Measurements from ENCODE around the gene ACE. TPM values are rescaled to one million over a fixed set of nuclear protein-coding genes. Genes with fewer than 3 reads are reported as not detected.
A peak's percentile ranks its signal among the peaks of the same experiment; 100 is the strongest.

ACE gene
- total and polyA plus RNA-seq, 8 donors, result 3.1 to 18.3 (median 6.4) TPM

DNA sequence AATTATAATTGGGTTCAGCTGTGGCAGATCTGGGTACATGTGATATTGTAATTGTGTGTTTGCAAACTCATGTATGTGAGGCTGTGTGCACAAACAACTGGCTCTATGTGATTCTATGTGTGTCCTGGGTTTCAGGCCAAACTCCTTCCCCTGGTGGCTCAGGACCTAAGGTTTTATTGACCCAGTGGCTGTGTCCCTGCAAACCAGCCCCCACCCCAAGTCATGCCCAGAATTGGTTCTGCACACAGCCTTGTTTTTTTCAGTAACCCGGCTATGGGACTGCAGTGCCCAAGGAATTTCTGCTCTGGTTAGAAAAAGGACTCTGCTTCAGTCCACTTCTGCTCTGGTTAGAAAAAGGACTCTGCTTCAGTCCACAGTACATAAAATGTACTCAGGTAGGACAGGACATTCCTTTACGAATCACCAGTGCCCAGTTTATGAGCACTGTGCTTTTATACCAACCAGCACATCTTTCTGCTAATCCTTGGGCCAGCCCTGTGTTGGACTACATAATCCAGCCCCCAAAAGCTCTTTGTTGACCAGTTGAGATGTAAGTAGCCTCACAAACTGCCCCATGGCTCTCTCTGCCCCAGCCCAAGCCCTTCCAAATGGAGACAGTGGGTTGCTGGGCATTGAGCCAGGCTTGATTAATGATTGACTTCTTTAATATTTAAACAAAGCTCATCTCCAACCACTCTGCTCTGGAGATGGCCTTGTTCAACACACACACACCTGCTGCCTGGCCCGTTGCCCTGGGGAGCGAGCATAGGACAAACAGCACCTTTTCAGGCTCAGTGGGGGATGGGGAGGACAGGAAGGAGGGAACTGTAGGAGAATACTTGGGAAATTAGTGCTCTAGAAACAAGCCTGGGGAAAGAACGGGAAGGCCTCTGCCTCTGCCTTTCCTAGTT, 43.4 kb downstream of the ACE start:
- 41 to 42% methylated on average over 5 of the region's 5 CpGs for WGBS, 2 donors
- H3K4me3 ChIP-seq, result no peak overlapping the region
- no peaks in the 10 kb centered on the region for H3K27me3 ChIP-seq
- FAIRE-seq (no peak), DNase-seq (peak in 4 of 6 donors; percentile 33 to 73 (median 58)), ATAC-seq (peak in 3 of 4 donors; percentile 64 to 76 (median 67))
- TF ChIP-seq, protein P1, sequence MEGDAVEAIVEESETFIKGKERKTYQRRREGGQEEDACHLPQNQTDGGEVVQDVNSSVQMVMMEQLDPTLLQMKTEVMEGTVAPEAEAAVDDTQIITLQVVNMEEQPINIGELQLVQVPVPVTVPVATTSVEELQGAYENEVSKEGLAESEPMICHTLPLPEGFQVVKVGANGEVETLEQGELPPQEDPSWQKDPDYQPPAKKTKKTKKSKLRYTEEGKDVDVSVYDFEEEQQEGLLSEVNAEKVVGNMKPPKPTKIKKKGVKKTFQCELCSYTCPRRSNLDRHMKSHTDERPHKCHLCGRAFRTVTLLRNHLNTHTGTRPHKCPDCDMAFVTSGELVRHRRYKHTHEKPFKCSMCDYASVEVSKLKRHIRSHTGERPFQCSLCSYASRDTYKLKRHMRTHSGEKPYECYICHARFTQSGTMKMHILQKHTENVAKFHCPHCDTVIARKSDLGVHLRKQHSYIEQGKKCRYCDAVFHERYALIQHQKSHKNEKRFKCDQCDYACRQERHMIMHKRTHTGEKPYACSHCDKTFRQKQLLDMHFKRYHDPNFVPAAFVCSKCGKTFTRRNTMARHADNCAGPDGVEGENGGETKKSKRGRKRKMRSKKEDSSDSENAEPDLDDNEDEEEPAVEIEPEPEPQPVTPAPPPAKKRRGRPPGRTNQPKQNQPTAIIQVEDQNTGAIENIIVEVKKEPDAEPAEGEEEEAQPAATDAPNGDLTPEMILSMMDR (IDR thresholded peaks at IDR 0.05), result no peak
- H3K36me3 ChIP-seq, result no peaks in the 10 kb centered on the region
- no peaks in the 10 kb centered on the region for H3K9me3 ChIP-seq
- intact Hi-C loops (cut with DNase I), result no loop called here
- H3K4me1 ChIP-seq, result no peaks in the 10 kb centered on the region
- no peak overlapping the region for H3K27ac ChIP-seq

DNA sequence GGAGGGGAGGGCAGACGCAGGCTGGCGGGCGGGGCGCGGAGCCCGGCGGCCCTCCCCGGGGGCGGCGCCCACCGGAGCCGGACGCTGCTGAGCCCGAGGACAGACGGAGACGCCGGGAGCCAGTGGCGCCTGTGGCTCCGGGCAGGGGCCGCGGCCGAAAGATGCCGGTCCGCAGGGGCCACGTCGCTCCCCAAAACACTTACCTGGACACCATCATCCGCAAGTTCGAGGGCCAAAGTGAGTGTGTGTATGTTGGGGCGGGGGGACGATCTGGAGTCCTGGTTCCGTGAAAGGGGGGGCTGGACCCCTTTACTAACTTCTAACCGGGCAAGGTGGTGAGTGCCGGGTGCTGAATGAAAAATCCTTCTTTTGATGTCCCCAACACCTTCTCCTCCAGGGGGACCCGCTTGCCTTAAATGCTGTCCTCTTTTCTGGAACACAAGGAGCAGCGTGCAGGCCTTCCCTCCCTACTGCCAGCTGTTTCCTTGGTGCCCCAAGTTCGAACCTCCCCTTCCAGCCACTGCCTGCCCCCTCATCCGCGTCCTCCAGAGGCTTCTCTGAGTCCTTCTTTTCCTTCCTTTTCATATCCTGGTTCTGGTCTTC, 46.5 kb downstream of the ACE start, which contains the start of gene KCNH6:
Gene KCNH6, plus strand, starts transcription at position 106 of the 603 bp plus-strand sequence. Its CDS starts 56 bp downstream, at position 162.
- 17 to 31% methylated on average over 20 to 38 of the region's 38 CpGs for WGBS, 2 donors
- no peak for FAIRE-seq
- H3K4me3 ChIP-seq, result peak within 1 kb of the TSS in 1 of 4 donors; percentile 33
- DNase-seq, result peak in 1 of 6 donors; percentile 20
- H3K36me3 ChIP-seq, result no peaks in the 10 kb centered on the region
- intact Hi-C loops (cut with DNase I), result no loop called here
- ATAC-seq, result no peak
- no peaks in the 10 kb centered on the region for H3K4me1 ChIP-seq
- no peaks in the 10 kb centered on the region for H3K9me3 ChIP-seq
- no peaks in the 10 kb centered on the region for H3K27me3 ChIP-seq
- TF ChIP-seq, protein P1 (IDR thresholded peaks at IDR 0.05), result no peak
- H3K27ac ChIP-seq, result no peak within 1 kb of the TSS

DNA sequence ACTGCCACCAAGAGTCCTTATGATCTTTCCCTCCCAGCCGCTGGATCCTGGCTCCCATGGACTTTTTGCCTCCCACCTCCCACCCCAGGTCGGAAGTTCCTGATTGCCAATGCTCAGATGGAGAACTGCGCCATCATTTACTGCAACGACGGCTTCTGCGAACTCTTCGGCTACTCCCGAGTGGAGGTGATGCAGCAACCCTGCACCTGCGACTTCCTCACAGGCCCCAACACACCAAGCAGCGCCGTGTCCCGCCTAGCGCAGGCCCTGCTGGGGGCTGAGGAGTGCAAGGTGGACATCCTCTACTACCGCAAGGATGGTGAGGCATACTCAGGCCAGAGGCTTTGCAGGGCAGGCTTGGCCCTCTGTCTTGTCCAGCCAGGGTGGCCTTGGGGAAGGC, 47.2 kb downstream of the ACE start:
- no peaks in the 10 kb centered on the region for H3K9me3 ChIP-seq
- WGBS, 2 donors, result 90 to 93% methylated on average over 14 of the region's 14 CpGs
- H3K27ac ChIP-seq, result no peak overlapping the region
- H3K4me3 ChIP-seq, result no peak overlapping the region
- TF ChIP-seq, protein P1 (IDR thresholded peaks at IDR 0.05), result no peak
- H3K36me3 ChIP-seq, result no peaks in the 10 kb centered on the region
- DNase-seq, result no peak
- no peaks in the 10 kb centered on the region for H3K27me3 ChIP-seq
- FAIRE-seq, result no peak
- no peak for ATAC-seq
- intact Hi-C loops (cut with DNase I), result no loop called here
- no peaks in the 10 kb centered on the region for H3K4me1 ChIP-seq

DNA sequence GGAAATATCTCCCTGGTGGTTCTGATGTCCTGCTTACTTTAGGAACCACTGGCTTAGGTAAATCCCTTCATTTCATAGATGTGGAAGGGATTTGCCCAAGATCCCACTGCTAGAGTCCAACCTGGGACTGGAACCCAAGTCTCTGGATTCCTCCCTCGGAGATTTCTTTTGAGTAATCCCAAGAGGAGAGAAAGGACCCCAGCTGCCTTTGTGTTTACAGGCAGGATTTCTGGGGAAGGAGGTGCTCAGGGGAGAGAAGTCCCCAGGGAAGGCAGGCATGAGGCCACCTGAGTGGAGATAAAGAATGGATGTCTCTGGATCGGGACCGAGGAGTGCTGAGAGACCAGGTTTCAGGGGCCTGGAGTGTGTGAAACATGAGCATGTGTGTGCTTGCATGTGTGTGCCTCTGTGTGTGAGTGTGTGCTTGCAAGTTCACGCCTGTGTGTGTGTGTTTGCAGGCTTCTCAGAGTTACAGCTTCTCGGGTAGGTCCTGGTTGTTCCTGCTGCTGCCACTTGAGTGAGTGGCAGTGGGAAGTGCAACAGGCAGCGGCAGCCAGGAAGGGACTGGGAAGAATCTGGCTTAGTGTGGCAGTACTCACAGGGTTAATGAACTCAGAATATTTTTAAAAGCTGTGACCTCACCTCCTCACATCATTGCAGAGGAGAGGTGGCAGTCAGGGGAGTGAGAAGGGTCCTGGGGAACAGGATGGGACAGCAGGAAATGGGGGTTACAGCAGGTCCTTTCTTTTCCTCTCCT, 48.5 kb downstream of the ACE start:
- TF ChIP-seq, protein P1 (IDR thresholded peaks at IDR 0.05), result no peak
- H3K27me3 ChIP-seq, result no peaks in the 10 kb centered on the region
- no peaks in the 10 kb centered on the region for H3K36me3 ChIP-seq
- DNase-seq (no peak), FAIRE-seq (no peak), ATAC-seq (no peak)
- H3K27ac ChIP-seq, result no peak overlapping the region
- no peaks in the 10 kb centered on the region for H3K4me1 ChIP-seq
- WGBS, 2 donors, result 68 to 77% methylated on average over 6 of the region's 6 CpGs
- no peaks in the 10 kb centered on the region for H3K9me3 ChIP-seq
- intact Hi-C loops (cut with DNase I), result no loop called here
- no peak overlapping the region for H3K4me3 ChIP-seq
